HG03565 (cell line): ENCODE measurements around the gene AKR1D1.
A peak's percentile ranks its signal among the peaks of the same experiment; 100 is the strongest.
"Not testable (repeated sequence)": the region's sequence is repeated elsewhere in the genome, so short reads cannot be mapped to it uniquely, and the experiment has no call there.

Experiments used
- ATAC-seq: cut with Tn5 transposase; IDR thresholded peaks from one replicate; pipeline ENCODE4 v1.9.1; 2021; ENCODE audit warnings: mild to moderate bottlenecking, moderate library complexity; ENCODE audit not compliant: unreplicated experiment

AKR1D1 gene, protein sequence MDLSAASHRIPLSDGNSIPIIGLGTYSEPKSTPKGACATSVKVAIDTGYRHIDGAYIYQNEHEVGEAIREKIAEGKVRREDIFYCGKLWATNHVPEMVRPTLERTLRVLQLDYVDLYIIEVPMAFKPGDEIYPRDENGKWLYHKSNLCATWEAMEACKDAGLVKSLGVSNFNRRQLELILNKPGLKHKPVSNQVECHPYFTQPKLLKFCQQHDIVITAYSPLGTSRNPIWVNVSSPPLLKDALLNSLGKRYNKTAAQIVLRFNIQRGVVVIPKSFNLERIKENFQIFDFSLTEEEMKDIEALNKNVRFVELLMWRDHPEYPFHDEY

DNA sequence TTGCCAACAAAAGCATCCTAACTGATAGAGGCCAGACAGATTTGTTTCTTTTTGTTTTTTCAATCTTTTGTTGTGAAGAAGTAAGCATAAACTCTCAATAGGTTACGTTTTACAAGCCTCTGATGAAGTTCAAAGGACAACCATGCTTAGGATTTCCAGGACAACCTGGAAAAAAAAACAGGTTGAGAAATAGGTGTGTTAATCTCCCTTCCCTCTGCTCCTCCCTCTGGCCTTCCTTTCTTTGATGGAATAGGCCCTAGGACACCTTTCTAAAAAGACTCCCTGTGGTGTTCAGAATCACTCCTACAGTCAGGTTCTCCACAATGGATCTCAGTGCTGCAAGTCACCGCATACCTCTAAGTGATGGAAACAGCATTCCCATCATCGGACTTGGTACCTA is at the start of gene AKR1D1:
AKR1D1 (plus strand) TSS at position 264 of the 400 bp plus-strand sequence; CDS start at position 324, 60 bp downstream.
- no peak for ATAC-seq

DNA sequence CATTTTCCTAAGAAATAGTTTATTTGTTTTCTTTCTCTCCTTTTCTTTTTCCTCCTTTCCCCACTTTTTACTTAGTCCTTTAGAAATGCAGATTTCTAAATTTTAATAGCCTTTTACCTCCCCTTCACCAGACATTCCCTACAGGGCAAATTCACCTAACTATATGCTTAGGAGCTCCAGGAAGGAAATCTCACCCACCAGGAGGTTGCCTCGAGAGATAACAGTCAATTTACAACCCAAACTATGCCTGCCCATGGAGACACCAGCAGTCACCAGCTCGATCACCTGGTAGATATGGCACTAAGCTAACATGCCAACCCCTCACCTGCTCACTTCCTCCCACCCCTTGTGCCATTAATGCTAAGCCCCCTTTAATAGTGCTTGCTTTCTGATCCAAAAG is 49.2 kb upstream of the AKR1D1 start:
- no peak for ATAC-seq

DNA sequence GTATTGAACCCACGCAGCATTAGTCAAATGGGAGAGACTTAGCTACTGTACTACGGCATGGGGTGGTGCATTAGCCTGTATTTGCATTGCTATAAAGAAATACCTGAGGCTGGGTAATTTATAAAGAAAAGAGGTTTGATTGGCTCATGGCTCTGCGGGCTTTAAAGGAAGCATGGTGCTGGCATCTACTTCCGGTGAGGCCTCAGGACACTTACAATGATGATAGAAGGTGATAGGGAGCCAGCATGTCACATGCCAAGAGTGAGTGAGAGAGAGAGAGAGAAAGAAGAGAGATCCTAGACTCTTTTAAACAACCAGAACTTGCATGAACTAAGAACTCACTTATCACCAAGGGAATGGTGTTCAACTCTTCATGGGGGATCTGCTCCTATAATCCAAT is 47.1 kb upstream of the AKR1D1 start:
- no peak for ATAC-seq

DNA sequence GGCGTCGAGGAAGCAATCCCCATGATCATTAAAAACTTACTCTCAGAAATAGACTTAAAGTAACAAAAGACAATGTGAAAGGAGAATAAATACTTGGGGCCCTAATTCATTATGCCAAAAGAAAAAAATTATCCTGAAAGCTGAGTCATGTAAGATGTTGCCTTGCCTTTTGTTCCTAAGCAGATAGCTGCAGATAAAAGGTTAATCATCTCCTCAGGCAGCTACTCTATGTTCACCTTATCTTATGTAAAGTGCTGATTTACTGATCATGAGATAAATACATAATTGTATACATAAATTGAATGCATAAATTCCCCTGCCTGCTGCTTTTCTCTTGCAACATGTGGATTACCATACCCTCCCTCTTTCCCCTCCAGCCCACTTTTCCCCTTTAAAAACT is 46.3 kb upstream of the AKR1D1 start:
- ATAC-seq: no peak

DNA sequence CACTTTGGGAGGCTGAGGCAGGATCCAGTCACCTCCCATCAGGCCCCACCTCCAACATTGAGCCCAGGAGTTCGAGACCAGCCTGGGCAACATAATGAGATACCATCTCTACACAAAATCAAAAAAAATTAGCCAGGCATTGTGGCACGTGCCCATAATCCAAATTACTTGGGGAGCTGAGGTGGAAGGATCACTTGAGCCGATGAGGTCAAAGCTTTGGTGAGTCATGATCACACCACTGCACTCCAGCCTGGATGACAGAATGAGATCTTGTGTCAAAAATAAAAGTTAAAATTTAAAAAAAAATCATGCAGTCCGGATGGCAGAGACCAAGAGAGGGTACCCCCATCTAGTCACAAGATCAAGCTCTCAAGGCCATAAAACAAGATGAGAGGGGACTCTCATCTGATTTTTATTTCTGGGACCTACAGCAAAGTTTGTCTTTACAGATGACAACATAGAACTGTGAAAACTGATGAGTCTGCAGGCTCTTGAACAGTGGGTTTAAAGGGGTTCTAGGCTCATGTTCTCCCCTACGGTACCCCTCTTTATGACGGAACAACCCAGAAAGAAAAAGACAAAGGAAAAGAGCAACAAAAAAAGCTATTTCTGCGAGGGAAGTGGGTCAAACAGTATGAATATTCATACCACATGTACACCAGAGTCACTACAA is 45.4 kb upstream of the AKR1D1 start:
- no peak for ATAC-seq

DNA sequence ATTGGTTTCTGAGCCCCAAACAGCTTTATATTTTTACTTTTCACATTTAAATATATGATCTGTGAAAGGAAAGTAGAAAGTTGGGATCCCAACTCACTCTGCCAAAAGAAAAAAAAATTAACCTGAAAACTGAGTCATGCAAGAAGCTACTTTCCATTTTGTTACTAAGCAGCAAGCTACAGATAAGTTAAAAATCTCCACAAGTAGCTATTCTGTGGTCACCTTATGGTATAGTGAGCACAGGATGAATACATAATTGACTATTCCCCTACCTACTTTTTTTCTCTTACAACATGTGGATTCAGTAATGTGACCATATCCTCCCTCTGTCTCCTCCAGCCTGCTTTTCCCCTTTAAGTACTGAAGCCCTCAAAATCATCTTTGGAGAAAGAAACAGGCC is 44.1 kb upstream of the AKR1D1 start:
- ATAC-seq: peak; percentile 70

DNA sequence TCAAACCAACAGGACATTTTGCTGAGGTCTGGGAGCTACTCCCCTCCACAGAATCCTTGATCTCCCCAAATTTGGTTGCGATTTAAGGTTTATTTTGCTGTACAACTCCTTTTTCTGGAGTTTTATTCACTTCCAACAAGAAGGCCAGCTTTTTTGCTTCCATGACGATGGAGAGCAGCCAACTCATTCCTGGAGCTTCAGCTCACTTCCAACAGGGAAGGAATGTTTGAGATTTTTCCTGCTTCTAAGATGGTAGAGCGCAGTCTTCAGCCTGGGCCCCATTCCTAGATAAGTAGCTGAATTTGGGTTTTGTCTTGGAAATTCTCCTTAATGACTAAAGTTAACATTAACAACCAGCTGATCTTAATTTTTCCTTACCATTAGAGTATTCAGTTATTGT is 43.5 kb upstream of the AKR1D1 start:
- ATAC-seq: no peak

DNA sequence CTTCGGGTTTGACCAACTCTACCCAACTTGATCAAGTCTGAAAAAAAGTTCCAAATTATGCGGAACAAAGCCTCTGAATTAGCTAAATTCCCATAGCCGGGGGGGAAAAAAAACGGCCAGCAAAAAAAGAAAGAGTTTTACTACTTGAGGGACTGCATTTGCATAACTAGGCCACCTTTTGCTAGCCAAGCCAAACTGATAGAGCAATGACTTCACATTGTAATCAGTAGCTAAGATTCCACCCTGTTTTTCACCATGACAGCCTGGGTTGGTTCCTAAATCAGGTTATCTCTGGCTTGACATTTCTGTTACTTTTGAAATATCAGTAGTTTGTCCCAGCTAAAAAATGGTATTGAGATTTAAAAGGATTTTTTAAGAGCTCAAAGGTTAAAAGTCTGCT is 43.0 kb upstream of the AKR1D1 start:
- ATAC-seq: no peak

DNA sequence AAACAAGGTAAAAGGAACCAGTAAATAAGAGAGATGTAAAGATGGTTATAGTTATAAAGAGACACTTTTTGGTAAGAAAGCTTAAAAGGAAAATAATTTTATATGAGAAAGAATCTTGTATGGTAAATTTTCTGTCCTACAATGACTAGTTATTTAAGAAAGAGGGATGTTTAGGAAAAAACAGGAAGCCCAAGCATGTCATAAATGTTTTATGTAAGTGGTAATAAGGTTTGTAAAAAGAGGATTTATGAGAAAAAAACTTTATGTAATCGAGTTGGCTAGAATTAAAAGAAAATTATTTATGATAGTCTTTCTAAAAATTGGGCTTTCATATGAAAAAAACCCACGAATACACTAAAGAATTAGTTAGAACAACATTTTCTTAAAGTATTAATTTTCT is 40.1 kb upstream of the AKR1D1 start:
- no peak for ATAC-seq

DNA sequence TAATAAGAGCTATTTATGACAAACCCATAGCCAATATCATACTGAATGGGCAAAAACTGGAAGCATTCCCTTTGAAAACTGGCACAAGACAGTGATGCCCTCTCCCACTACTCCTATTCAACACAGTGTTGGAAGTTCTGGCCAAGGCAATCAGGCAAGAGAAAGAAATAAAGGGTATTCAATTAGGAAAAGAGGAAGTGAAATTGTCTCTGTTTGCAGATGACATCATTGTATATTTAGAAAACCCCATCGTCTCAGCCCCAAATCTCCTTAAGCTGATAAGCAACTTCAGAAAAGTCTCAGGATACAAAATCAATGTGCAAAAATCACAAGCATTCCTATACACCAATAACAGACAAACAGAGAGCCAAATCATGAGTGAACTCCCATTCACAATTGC is 36.2 kb upstream of the AKR1D1 start:
- not testable (repeated sequence) for ATAC-seq

DNA sequence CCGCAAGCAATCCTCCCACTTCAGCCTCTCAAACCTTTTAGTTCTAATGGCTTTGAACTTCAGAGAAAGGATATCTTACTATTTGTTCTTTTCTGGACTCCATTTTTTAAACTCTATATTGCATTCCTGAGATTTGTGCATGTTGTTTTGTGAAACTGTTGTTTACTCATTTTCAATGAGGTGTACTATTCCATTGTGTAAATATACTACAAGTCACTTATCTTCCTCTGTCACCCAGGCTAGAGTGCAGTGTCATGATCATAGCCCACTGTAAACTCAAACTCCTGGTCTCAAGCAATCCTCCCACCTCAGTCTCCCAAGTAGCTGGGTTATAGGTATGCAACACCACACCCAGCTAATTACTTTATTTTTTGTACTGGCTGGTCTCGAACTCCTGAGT is 31.4 kb upstream of the AKR1D1 start:
- ATAC-seq: no peak

DNA sequence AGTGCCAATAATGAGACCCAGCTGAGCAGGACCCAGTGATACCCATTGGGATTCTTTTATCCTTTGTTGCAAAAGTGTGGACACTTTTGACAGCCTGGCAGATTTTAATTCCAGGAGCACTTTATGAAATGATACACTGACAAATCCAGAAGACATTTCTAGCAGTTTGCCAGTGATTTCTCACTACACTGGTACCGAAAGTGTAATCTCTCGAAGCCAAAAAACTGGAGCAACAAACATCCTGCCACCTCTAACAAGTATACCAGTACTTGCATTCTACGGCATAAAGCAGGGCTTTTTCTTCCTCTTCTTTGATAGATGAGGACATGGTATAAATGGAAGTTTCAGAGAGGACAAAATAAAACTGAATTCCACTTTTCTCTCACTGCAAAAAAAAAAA is 28.4 kb upstream of the AKR1D1 start:
- ATAC-seq: no peak

DNA sequence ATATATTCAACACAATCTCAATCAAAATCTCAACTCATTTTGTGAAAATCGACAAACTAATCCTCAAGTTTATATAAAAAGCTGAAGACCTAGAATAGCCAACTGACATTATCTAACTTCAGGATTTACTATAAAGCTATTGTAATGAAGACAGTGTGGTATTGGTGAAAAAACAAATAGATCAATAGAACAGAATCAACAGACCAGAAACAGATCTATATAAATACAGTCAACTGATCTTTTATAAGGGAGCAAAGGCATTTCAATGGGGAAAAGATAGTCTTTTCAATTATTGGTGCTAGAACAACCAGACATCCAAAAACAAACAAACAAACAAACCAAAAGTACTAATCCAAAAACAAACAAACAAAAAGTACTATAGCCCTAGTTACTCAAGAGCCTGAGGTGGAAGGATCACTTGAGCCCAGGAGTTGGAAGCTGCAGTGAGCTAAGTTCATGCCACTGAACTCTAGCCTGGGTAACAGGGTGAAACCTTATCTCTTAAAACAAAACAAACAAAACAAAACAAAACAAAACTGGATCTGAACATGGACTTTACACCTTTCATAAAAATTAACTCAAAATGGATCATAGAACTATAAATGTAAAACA is 26.6 kb upstream of the AKR1D1 start:
- no peak for ATAC-seq

DNA sequence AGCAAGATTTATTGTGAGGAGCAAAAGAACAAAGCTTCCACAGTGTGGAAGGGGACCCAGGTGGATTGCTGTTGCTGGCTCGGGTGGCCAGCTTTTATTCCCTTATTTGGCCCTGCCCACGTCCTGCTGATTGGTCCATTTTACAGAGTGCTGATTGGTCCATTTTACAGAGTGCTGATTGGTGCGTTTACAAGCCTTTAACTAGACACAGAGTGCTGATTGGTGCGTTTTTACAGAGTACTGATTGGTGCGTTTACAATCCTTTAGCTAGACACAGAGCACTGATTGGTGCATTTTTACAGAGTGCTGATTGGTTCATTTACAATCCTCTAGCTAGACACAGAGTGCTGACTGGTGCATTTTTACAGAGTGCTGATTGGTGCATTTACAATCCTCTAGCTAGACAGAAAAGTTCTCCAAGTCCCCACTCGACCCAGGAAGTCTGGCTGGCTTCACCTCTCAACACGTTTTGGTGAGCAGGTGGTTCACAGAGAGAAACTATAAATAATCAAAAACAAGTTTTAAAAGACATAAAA is 24.5 kb upstream of the AKR1D1 start:
- ATAC-seq: not testable (repeated sequence)

DNA sequence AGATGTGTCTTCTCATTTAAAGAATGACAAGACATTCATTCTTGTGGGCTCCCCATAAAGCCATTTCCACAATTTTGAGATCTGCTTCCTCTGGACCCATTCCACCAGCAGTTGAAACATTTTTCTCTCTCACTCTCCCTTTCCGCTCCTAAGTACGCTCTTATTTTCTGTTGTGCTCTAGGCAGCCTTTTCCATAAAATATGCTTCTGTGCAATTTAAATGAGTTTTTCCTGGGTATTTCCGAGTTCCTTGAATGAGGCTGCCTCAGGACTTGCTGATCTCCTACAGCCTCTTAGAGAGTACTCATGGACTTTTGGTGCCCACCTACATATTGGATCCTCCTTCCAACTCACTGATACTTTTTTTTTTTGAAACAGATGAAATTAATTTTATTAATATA is 23.6 kb upstream of the AKR1D1 start:
- ATAC-seq: no peak

DNA sequence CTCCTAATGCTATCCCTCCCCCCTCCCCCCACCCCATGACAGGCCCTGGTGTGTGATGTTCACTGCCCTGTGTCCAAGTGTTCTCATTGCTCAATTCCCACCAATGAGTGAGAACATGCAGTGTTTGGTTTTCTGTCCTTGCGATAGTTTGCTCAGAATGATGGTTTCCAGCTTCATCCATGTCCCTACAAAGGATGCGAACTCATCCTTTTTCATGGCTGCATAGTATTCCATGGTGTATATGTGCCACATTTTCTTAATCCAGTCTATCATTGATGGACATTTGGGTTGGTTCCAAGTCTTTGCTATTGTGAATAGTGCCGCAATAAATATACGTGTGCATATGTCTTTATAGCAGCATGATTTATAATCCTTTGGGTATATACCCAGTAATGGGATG is 20.6 kb upstream of the AKR1D1 start:
- not testable (repeated sequence) for ATAC-seq

DNA sequence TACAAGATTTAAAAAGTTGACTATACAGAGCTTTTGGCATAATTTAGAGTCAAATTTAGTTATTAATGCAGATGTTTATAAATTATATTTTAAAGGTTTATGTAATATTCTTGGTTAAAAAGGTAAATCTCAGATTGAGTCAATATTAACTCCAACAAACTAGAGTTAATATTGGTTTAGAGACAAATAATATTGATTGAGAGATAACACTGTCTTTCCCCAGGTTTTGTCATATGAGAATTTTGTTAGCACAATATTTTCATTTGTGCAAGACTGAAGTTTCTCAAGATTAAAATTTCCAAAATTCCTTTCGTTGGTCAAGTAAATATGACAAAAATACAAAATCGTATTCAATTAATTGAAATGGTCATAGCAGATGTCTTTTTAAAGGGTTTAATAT is 12.9 kb upstream of the AKR1D1 start:
- ATAC-seq: no peak

DNA sequence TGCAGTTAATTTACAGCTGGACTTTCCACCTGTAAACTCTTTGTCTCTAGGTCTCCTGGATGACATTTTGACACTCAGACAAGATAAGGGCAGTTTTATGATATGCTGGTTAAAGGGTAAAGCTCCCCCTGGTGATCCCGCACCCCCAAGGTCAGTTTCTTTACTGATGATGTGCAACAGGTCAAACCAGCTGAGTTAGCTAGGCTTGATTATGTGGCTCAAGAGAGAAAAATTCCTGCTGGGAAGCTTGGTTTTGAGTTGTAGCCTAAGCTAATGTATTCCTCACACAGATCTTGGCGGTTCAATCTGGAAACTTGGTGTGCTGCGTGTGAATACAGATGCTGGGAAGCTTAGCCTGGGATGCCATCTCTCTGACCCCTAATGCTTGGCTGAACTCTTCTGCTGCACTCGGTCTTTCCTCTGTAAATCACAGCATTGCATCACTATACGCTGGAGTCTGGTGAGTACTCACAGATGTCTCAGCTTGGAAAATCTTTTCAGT is 11.4 kb upstream of the AKR1D1 start:
- no peak for ATAC-seq

DNA sequence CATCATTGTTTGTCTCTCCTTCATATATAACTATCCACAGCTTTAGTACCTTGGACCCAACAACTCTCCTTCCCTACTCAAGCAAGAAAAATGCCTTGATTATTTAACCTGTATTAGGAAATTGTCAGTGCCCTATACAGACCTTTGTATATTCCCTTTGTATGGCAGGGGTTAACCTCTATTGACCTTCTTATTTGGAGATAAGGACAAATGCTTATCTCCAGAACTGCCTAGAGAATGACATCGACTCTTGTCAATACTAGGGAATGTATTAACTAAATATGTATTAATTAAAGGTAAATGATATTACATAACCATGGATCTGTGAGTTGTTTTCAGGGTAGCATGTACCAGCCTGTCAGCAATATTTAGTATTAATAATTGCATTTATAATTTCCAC is 10.4 kb upstream of the AKR1D1 start:
- no peak for ATAC-seq

DNA sequence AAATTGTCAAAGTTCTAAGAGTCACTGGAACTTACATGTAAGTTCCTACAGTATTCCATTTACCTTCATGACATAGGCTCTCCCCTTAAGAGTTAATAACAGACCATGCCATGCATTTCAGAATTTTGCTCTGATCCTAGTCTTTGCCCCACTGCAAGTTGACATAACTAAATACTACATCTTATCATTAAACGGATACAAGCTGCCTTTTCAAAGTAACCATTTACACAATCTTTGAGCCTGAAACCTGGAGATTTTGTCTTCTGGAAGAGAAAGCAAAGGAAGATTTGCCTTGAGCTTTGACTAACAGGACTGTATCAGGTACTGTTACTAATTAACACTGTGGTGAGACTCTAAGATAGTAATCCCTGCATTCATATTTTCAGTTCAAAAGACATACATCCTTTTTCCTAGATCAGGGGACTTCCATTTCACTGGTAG is 9.3 kb upstream of the AKR1D1 start:
- ATAC-seq: no peak

DNA sequence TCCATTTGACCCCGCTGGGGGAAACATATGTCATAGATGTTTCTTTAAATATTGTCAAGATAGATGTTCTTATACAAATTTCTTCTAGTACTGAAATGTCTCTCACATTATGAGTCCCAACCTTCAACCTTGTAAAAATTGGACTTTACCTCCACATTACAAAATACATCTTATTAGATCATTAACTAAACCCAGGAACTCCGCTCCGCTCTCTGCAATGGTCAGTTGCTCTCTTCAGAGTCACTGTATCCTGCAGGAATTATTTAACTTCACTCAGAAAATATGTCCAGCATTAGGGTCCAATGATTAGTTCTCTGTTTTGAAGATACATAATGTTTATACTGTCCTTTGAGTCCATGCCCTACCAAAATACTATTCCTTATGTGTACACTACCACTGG is 8.5 kb upstream of the AKR1D1 start:
- no peak for ATAC-seq

DNA sequence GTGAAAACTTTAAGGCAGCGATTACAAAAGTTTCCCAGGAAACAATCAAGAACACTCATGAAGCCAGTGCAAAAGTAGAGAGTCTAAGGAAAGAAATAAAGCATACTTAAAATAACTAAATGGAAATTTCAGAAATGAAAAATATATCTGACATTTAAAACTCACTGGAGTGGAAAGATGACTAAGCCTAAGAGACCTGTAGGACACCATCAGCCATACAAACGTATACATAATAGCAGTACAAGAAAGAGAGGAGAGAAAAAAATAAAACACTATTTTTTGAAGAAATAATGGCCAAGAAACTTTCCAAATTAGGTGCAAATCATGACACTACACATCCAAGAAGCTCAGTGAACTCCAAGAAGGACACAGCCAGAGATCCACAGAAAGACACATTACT is 5.4 kb upstream of the AKR1D1 start:
- no peak for ATAC-seq
